ENCODE measurements around the gene PDCL2.

DNA sequence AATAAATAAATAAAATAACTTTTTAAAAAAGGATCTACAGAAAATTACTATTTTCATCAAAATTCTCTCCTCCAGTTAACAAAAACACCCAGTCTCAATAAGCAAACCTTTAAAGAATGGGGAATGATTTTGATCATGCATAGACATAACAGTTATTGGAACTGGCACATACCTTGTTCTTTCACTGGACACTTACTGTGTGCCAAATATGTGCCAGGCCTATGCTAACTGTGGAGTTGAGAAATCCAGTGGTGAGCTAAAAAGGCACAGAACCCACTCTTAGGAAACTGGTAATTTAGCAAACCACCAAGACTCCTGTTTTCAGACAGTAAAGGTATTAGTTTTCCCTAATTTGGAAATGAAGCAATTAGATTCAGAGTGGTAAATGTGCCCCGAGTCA is 84.4 kb downstream of the PDCL2 start:
- TF ChIP-seq, protein P1, sequence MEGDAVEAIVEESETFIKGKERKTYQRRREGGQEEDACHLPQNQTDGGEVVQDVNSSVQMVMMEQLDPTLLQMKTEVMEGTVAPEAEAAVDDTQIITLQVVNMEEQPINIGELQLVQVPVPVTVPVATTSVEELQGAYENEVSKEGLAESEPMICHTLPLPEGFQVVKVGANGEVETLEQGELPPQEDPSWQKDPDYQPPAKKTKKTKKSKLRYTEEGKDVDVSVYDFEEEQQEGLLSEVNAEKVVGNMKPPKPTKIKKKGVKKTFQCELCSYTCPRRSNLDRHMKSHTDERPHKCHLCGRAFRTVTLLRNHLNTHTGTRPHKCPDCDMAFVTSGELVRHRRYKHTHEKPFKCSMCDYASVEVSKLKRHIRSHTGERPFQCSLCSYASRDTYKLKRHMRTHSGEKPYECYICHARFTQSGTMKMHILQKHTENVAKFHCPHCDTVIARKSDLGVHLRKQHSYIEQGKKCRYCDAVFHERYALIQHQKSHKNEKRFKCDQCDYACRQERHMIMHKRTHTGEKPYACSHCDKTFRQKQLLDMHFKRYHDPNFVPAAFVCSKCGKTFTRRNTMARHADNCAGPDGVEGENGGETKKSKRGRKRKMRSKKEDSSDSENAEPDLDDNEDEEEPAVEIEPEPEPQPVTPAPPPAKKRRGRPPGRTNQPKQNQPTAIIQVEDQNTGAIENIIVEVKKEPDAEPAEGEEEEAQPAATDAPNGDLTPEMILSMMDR (conservative IDR thresholded peaks at IDR 0.05; ENCODE audit: low read depth in 2 of 2) = no peak
- TF ChIP-seq EZH2 (IDR thresholded peaks at IDR 0.05; ENCODE audit: low read depth, unreplicated experiment) (no peak), POLR2AphosphoS5 (IDR thresholded peaks at IDR 0.05; ENCODE audit: low read depth) (no peak)

Data from GM23338 (cell line).